ENCODE data around the gene TRAK1.
"Not testable (repeated sequence)": the region's sequence is repeated elsewhere in the genome, so short reads cannot be mapped to it uniquely, and the experiment has no call there.

Gene TRAK1

GRCh38 chr3:42097566-42097946 lies 6.4 kb downstream of the TRAK1 start:
- DNase-seq (ENCODE audit: low spot score) = no peak

GRCh38 chr3:42098171-42098570 lies 7.0 kb downstream of the TRAK1 start:
- no peak for DNase-seq (ENCODE audit: low spot score)

- no peak for DNase-seq (ENCODE audit: low spot score)
Observed at GRCh38 chr3:42099020-42099765, 8.0 kb downstream of the TRAK1 start.

GRCh38 chr3:42101048-42101447 lies 9.9 kb downstream of the TRAK1 start:
- DNase-seq (ENCODE audit: low spot score) = no peak

- no peak for DNase-seq (ENCODE audit: low spot score)
Observed at GRCh38 chr3:42101481-42101880, 10.3 kb downstream of the TRAK1 start.

GRCh38 chr3:42102571-42102970 lies 11.4 kb downstream of the TRAK1 start:
- DNase-seq (ENCODE audit: low spot score) = no peak

GRCh38 chr3:42103921-42104665 lies 12.9 kb downstream of the TRAK1 start:
- not testable (repeated sequence) for DNase-seq (ENCODE audit: low spot score)

- not testable (repeated sequence) for DNase-seq (ENCODE audit: low spot score)
Observed at GRCh38 chr3:42105994-42106393, 14.8 kb downstream of the TRAK1 start.

GRCh38 chr3:42106646-42107045 lies 15.5 kb downstream of the TRAK1 start:
- DNase-seq (ENCODE audit: low spot score) = no peak

- no peak for DNase-seq (ENCODE audit: low spot score)
Observed at GRCh38 chr3:42110631-42111030, 19.5 kb downstream of the TRAK1 start.

- no peak for DNase-seq (ENCODE audit: low spot score)
Observed at GRCh38 chr3:42114130-42114725, 23.1 kb downstream of the TRAK1 start.

- DNase-seq (ENCODE audit: low spot score) = no peak
Observed at GRCh38 chr3:42115215-42115614, 24.1 kb downstream of the TRAK1 start.

GRCh38 chr3:42115946-42116345 lies 24.8 kb downstream of the TRAK1 start:
- DNase-seq (ENCODE audit: low spot score) = no peak

GRCh38 chr3:42116466-42116865 lies 25.3 kb downstream of the TRAK1 start:
- no peak for DNase-seq (ENCODE audit: low spot score)

GRCh38 chr3:42117175-42118008 lies 26.2 kb downstream of the TRAK1 start:
- DNase-seq (ENCODE audit: low spot score) = no peak

GRCh38 chr3:42118762-42119361 lies 27.7 kb downstream of the TRAK1 start:
- DNase-seq (ENCODE audit: low spot score) = peak; percentile 9

GRCh38 chr3:42119561-42120355 lies 28.6 kb downstream of the TRAK1 start:
- DNase-seq (ENCODE audit: low spot score) = no peak

GRCh38 chr3:42120866-42121265 lies 29.7 kb downstream of the TRAK1 start:
- DNase-seq (ENCODE audit: low spot score) = no peak

- DNase-seq (ENCODE audit: low spot score) = no peak
Observed at GRCh38 chr3:42122261-42123011, 31.3 kb downstream of the TRAK1 start.

GRCh38 chr3:42123012-42123581 lies 31.9 kb downstream of the TRAK1 start:
- DNase-seq (ENCODE audit: low spot score) = no peak

Measured in RKO (cell line).